ENCODE results near the gene C16orf92.
A peak's percentile ranks its signal among the peaks of the same experiment; 100 is the strongest.

Gene C16orf92

GRCh38 chr16:29995911-29996765 is 26.9 kb upstream of the C16orf92 start, which contains the start of gene INO80E:
Gene INO80E (plus strand): TSS chr16:29996241. CDS start chr16:29996311, 70 bp downstream.
- Histone ChIP-seq H3K9me3 (ENCODE audit: control insufficient read depth, insufficient read depth, low read length) (no peaks in the 10 kb centered on the region), H3K27ac (ENCODE audit: low read length) (no peak within 1 kb of the TSS), H3K27me3 (ENCODE audit: control insufficient read depth, insufficient read depth, low read length) (no peaks in the 10 kb centered on the region), H3K4me1 (ENCODE audit: control insufficient read depth, insufficient read depth, low read length) (no peaks in the 10 kb centered on the region; the same call in none of the 2 replicates), H3K36me3 (ENCODE audit: control insufficient read depth, insufficient read depth, low read length) (peaks cover 4% of the 10 kb centered on the region), H3K4me3 (ENCODE audit: low read length) (peak within 1 kb of the TSS; percentile 73)
- no CpG with 5 or more reads among the region's 65 CpGs for WGBS (ENCODE audit: insufficient coverage, insufficient read length)
- DNase-seq (ENCODE audit: low read depth, low spot score) = peak; percentile 96

- H3K27me3 ChIP-seq (ENCODE audit: control insufficient read depth, insufficient read depth, low read length) = no peaks in the 10 kb centered on the region
- no peaks in the 10 kb centered on the region; the same call in none of the 2 replicates for H3K4me1 ChIP-seq (ENCODE audit: control insufficient read depth, insufficient read depth, low read length)
- WGBS (ENCODE audit: insufficient coverage, insufficient read length) = 100% methylated on average over 1 of the region's 9 CpGs
- peaks cover 5% of the 10 kb centered on the region for H3K36me3 ChIP-seq (ENCODE audit: control insufficient read depth, insufficient read depth, low read length)
- DNase-seq (ENCODE audit: low read depth, low spot score) = no peak
- peak overlapping the region; percentile 73 for H3K4me3 ChIP-seq (ENCODE audit: low read length)
- no peak overlapping the region for H3K27ac ChIP-seq (ENCODE audit: low read length)
- H3K9me3 ChIP-seq (ENCODE audit: control insufficient read depth, insufficient read depth, low read length) = no peaks in the 10 kb centered on the region
Measured at GRCh38 chr16:29996766-29997250, 26.2 kb upstream of the C16orf92 start.

DNA sequence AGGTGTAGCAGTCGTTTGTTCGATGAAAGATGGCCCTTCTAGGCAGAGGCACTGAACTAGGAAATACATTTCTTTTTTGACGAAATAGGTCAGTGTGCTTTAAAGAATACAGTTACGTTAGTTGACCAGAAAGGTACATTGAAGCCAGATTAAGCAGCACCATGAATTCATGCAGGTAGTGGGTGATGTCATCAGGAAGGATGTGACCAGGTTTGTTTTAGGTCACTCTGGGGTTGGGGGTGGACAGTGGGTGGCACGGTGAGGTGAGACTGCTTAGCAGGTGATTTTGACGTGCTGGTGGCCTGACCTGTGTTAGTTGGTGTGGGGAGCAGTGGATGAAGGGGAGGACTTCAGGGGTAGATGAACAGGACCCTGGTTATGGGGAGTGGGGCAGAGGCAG is 23.4 kb upstream of the C16orf92 start:
- no peaks in the 10 kb centered on the region for H3K9me3 ChIP-seq (ENCODE audit: control insufficient read depth, insufficient read depth, low read length)
- peaks cover 15% of the 10 kb centered on the region for H3K36me3 ChIP-seq (ENCODE audit: control insufficient read depth, insufficient read depth, low read length)
- DNase-seq (ENCODE audit: low read depth, low spot score) = no peak
- H3K27me3 ChIP-seq (ENCODE audit: control insufficient read depth, insufficient read depth, low read length) = no peaks in the 10 kb centered on the region
- no peaks in the 10 kb centered on the region; the same call in none of the 2 replicates for H3K4me1 ChIP-seq (ENCODE audit: control insufficient read depth, insufficient read depth, low read length)
- H3K4me3 ChIP-seq (ENCODE audit: low read length) = no peak overlapping the region
- no peak overlapping the region for H3K27ac ChIP-seq (ENCODE audit: low read length)
- WGBS (ENCODE audit: insufficient coverage, insufficient read length) = no CpG with 5 or more reads among the region's 6 CpGs

GRCh38 chr16:30000735-30001631 is 22.0 kb upstream of the C16orf92 start:
- Histone ChIP-seq H3K9me3 (ENCODE audit: control insufficient read depth, insufficient read depth, low read length) (no peaks in the 10 kb centered on the region), H3K36me3 (ENCODE audit: control insufficient read depth, insufficient read depth, low read length) (peaks cover 17% of the 10 kb centered on the region), H3K27me3 (ENCODE audit: control insufficient read depth, insufficient read depth, low read length) (no peaks in the 10 kb centered on the region), H3K4me3 (ENCODE audit: low read length) (no peak overlapping the region), H3K4me1 (ENCODE audit: control insufficient read depth, insufficient read depth, low read length) (no peaks in the 10 kb centered on the region; the same call in none of the 2 replicates), H3K27ac (ENCODE audit: low read length) (no peak overlapping the region)
- DNase-seq (ENCODE audit: low read depth, low spot score) = no peak
- no CpG with 5 or more reads among the region's 33 CpGs for WGBS (ENCODE audit: insufficient coverage, insufficient read length)

GRCh38 chr16:30002614-30003346 is 20.2 kb upstream of the C16orf92 start:
- H3K27ac ChIP-seq (ENCODE audit: low read length) = no peak overlapping the region
- WGBS (ENCODE audit: insufficient coverage, insufficient read length) = no CpG with 5 or more reads among the region's 19 CpGs
- no peaks in the 10 kb centered on the region; the same call in 1 of the 2 replicates for H3K4me1 ChIP-seq (ENCODE audit: control insufficient read depth, insufficient read depth, low read length)
- peaks cover 19% of the 10 kb centered on the region for H3K36me3 ChIP-seq (ENCODE audit: control insufficient read depth, insufficient read depth, low read length)
- no peak for DNase-seq (ENCODE audit: low read depth, low spot score)
- no peak overlapping the region for H3K4me3 ChIP-seq (ENCODE audit: low read length)
- no peaks in the 10 kb centered on the region for H3K27me3 ChIP-seq (ENCODE audit: control insufficient read depth, insufficient read depth, low read length)
- no peaks in the 10 kb centered on the region for H3K9me3 ChIP-seq (ENCODE audit: control insufficient read depth, insufficient read depth, low read length)

- no peak for DNase-seq (ENCODE audit: low read depth, low spot score)
- H3K9me3 ChIP-seq (ENCODE audit: control insufficient read depth, insufficient read depth, low read length) = no peaks in the 10 kb centered on the region
Measured at GRCh38 chr16:30003670-30004423, 19.2 kb upstream of the C16orf92 start.

GRCh38 chr16:30004424-30004776 is 18.6 kb upstream of the C16orf92 start:
- no peak for DNase-seq (ENCODE audit: low read depth, low spot score)
- Histone ChIP-seq H3K27ac (ENCODE audit: low read length) (no peak overlapping the region), H3K9me3 (ENCODE audit: control insufficient read depth, insufficient read depth, low read length) (no peaks in the 10 kb centered on the region), H3K4me1 (ENCODE audit: control insufficient read depth, insufficient read depth, low read length) (no peaks in the 10 kb centered on the region; the same call in none of the 2 replicates), H3K27me3 (ENCODE audit: control insufficient read depth, insufficient read depth, low read length) (no peaks in the 10 kb centered on the region), H3K36me3 (ENCODE audit: control insufficient read depth, insufficient read depth, low read length) (peaks cover 19% of the 10 kb centered on the region), H3K4me3 (ENCODE audit: low read length) (no peak overlapping the region)
- no CpG with 5 or more reads among the region's 19 CpGs for WGBS (ENCODE audit: insufficient coverage, insufficient read length)

More at GRCh38 chr16:30003670-30004423, 19.2 kb upstream of the C16orf92 start:
- WGBS (ENCODE audit: insufficient coverage, insufficient read length) = no CpG with 5 or more reads among the region's 17 CpGs
- H3K4me1 ChIP-seq (ENCODE audit: control insufficient read depth, insufficient read depth, low read length) = no peaks in the 10 kb centered on the region; the same call in 1 of the 2 replicates
- peaks cover 19% of the 10 kb centered on the region for H3K36me3 ChIP-seq (ENCODE audit: control insufficient read depth, insufficient read depth, low read length)
- H3K27ac ChIP-seq (ENCODE audit: low read length) = no peak overlapping the region
- H3K27me3 ChIP-seq (ENCODE audit: control insufficient read depth, insufficient read depth, low read length) = no peaks in the 10 kb centered on the region
- no peak overlapping the region for H3K4me3 ChIP-seq (ENCODE audit: low read length)

- peaks cover 19% of the 10 kb centered on the region for H3K36me3 ChIP-seq (ENCODE audit: control insufficient read depth, insufficient read depth, low read length)
- WGBS (ENCODE audit: insufficient coverage, insufficient read length) = no CpG with 5 or more reads among the region's 11 CpGs
- H3K9me3 ChIP-seq (ENCODE audit: control insufficient read depth, insufficient read depth, low read length) = no peaks in the 10 kb centered on the region
- no peak overlapping the region for H3K27ac ChIP-seq (ENCODE audit: low read length)
- no peak overlapping the region for H3K4me3 ChIP-seq (ENCODE audit: low read length)
- DNase-seq (ENCODE audit: low read depth, low spot score) = no peak
- H3K4me1 ChIP-seq (ENCODE audit: control insufficient read depth, insufficient read depth, low read length) = no peaks in the 10 kb centered on the region; the same call in none of the 2 replicates
- H3K27me3 ChIP-seq (ENCODE audit: control insufficient read depth, insufficient read depth, low read length) = no peaks in the 10 kb centered on the region
Measured at GRCh38 chr16:30004811-30005242, 18.2 kb upstream of the C16orf92 start.

- Histone ChIP-seq H3K36me3 (ENCODE audit: control insufficient read depth, insufficient read depth, low read length) (peaks cover 19% of the 10 kb centered on the region), H3K27me3 (ENCODE audit: control insufficient read depth, insufficient read depth, low read length) (peaks cover 2% of the 10 kb centered on the region; the same call in 1 of the 2 replicates)
- DNase-seq (ENCODE audit: low read depth, low spot score) = no peak
Measured at GRCh38 chr16:30005341-30006094, 17.5 kb upstream of the C16orf92 start.

More at GRCh38 chr16:30005341-30006094, 17.5 kb upstream of the C16orf92 start:
- Histone ChIP-seq H3K9me3 (ENCODE audit: control insufficient read depth, insufficient read depth, low read length) (no peaks in the 10 kb centered on the region), H3K4me3 (ENCODE audit: low read length) (no peak overlapping the region), H3K4me1 (ENCODE audit: control insufficient read depth, insufficient read depth, low read length) (peaks cover 3% of the 10 kb centered on the region), H3K27ac (ENCODE audit: low read length) (no peak overlapping the region)
- WGBS (ENCODE audit: insufficient coverage, insufficient read length) = no CpG with 5 or more reads among the region's 35 CpGs

All from iPS DF 6.9 (cell line).